Epithelial cell of proximal tubule (primary cell): ENCODE measurements around the gene HBZ. TPM values are rescaled to one million over a fixed set of nuclear protein-coding genes. Genes with fewer than 3 reads are reported as not detected.

ENCODE experiments used
- DNase-seq: peaks from one replicate; pipeline ENCODE4 v3.0.0-alpha.2; 2011; ENCODE audit warnings: low read depth
- H3K4me3 ChIP-seq: 2 replicates; pipeline ENCODE4 v1.5.1; 2011; ENCODE audit warnings: low read depth, mild to moderate bottlenecking, low read length
- total RNA-seq: library from RNA; depleted of rRNA; stranded (reverse); fragments of >200 nt; gene quantifications from 2 replicates; pipeline ENCODE4 v1.2.3, GENCODE V29; 2015
- TF ChIP-seq, protein P1 (sequence below): conservative IDR thresholded peaks from 2 replicates; pipeline ENCODE4 v1.5.1; 2012; ENCODE audit warnings: low read depth, mild to moderate bottlenecking, low read length

Gene HBZ
- total RNA-seq, 1 donor from 2014 or later: not detected

DNA sequence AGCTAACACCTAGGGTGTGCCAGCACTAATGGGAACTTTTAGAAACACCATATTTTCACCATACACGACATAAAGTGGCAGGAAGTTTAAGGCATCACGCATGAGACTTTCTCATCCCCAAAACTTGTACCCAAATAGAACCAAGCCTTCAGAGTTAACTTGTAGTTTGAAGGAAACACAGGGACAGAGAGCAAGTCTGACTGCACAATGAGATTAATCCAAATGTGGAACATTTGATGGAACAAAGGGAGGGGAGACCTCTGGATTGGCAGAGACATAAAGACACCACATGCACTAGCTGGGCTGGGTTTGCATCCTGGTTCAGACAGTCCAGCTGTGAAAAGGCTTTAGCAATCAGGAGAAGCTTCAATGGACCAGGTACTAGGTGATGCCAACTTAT is 38.1 kb upstream of the HBZ start:
- TF ChIP-seq, protein P1, sequence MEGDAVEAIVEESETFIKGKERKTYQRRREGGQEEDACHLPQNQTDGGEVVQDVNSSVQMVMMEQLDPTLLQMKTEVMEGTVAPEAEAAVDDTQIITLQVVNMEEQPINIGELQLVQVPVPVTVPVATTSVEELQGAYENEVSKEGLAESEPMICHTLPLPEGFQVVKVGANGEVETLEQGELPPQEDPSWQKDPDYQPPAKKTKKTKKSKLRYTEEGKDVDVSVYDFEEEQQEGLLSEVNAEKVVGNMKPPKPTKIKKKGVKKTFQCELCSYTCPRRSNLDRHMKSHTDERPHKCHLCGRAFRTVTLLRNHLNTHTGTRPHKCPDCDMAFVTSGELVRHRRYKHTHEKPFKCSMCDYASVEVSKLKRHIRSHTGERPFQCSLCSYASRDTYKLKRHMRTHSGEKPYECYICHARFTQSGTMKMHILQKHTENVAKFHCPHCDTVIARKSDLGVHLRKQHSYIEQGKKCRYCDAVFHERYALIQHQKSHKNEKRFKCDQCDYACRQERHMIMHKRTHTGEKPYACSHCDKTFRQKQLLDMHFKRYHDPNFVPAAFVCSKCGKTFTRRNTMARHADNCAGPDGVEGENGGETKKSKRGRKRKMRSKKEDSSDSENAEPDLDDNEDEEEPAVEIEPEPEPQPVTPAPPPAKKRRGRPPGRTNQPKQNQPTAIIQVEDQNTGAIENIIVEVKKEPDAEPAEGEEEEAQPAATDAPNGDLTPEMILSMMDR: no peak
- H3K4me3 ChIP-seq: no peak overlapping the region
- DNase-seq: no peak

DNA sequence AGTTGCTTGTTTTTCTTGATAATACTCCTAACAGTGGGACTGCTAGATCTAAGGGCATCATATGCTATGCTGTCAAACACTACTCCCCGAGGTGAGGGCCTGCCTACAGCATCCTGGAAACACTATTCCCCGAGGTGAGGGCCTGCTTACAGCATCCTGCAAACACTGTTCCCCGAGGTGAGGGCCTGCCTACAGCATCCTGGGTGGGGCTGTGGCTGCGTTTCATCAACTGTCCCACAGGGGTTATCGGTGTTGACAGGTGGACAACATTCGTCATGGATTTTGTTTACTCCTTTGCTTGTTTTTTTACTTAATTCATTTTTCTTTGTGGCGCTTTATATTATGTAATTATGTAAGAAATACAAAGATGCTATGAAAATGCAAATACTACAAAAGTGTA is 36.4 kb upstream of the HBZ start:
- DNase-seq: no peak
- TF ChIP-seq, protein P1: no peak
- H3K4me3 ChIP-seq: no peak overlapping the region

DNA sequence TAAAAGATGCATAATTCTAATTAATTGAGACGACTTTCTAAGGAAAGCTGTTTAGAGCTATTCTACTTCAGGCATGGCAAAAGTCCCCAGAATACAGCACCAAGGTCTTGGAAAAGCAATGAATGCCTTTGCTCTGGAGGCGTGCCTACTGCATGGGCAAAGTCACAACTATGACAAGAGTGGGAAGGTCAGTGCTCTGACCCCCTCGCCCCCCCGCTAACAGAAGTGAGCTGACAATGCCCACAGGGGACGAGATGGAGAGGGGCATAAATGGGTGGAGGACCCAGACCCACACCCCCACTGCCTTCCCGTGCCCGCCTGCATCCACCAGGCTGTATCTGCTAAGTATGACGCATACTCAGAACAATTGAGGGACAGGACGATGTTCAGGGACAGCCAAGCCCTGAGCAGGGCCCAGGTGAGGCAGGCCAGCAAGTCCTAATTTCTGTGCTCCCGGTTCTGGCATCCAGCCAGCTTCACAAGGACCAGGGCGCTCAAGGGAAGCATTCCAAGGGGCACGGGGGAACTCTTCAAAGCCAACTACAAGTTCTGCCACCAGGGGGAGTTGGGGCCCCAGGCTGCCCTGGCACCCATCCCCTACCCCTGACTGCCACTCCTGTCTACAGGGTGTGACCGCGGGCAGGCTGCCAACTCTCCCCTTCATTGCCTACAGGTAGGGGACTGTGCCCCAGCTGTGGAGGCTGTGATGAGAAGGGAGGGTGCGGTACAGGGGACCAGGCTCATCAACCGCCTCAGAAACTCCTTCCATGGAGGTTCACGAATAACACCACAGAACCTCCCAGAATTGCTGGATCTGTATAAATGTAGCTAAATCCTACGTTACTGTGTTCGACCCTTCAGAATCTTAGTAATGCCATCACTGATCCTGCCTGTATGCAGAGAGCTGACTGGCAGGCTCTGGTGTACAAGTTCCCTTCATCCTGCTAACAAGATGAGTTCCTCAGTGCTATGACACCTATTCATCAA is 34.8 kb upstream of the HBZ start:
- DNase-seq: no peak
- TF ChIP-seq, protein P1: peak; percentile 83
- H3K4me3 ChIP-seq: no peak overlapping the region

DNA sequence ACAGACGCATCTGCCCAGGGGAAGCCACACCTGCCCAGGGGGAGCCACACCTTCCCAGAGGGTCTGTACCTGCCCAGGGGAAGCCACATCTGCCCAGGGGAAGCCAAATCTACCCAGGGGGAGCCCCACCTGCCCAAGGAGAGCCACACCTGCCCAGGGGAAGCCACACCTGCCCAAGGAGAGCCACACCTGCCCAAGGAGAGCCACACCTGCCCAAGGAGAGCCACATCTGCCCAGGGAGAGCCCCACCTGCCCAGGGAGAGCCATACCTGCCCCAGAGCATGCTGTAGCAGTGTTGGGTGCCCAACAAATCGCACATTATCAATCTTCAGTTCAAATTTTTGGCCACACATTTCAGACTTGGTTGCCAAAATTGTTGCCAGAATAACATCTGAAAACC is 33.6 kb upstream of the HBZ start:
- no peak for DNase-seq
- TF ChIP-seq, protein P1: no peak

DNA sequence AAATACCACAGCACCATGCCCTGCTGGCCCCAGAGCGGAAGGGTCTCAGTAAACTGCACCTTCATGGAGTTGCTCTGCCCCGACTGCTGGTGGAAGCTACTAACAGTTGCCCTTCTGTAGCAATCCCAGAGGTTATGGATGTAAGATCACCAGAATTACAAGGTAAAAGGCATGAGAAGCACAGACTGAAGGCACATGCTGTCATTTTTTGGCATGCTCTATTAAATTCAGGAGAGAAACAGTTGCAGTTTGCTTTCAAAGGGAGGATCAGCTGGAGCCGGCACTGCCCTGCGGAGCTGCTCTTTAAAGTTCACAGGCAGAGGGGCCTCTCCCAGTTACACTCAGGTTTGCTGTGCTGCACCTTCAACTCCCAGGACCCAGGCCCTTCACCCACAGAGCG is 33.1 kb upstream of the HBZ start:
- no peak overlapping the region for H3K4me3 ChIP-seq
- TF ChIP-seq, protein P1: no peak
- DNase-seq: no peak

More for the DNA sequence above, 33.6 kb upstream of the HBZ start:
- H3K4me3 ChIP-seq: no peak overlapping the region

DNA sequence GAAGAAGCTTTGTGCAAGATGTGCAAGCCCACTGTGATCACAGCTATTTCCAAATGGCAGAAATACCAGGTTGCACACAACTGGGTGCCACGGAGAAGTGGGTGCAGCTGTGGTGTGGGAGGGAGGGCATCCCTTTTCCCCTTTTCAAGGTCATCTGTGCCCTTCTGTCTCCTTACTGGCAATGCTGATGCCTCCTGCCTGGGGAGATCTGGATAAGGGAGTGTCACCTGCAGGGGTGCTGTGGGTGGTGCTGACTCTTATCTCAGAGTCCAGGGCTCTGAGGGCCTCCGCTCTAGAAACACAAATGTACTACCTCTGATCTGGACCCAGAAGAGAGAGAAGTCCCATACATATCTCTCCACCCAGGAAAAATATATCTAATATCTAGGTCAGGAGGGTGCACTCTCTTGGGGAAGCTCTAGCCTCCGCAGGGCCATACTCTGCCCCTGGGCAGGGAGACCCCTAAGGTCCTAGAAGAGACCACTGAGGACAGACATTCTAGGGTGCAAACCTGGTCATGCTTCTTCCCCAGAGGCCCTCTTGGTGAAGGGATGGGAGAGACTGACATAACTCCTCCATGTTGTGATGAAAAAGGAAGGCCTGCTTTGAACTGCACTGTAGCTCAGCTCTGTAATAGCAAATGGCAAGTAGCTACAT is 32.5 kb upstream of the HBZ start:
- TF ChIP-seq, protein P1: no peak
- no peak for DNase-seq
- H3K4me3 ChIP-seq: no peak overlapping the region
